Ascending aorta (tissue), 2 donors: ENCODE data around the gene HIVEP3. TPM values are rescaled to one million over a fixed set of nuclear protein-coding genes. Genes with fewer than 3 reads are reported as not detected.

Experiments
- DNase-seq, 2 donors: peaks; one replicate each; pipeline ENCODE4 v3.0.0-alpha.2; 2019; ENCODE audit warnings: low spot score in 2 of 2
- H3K27ac ChIP-seq, 2 donors: fragments of 200-600 bp; sonication (generic); one replicate each; pipeline ENCODE4 v1.5.1; 2016 to 2017; ENCODE audit warnings: mild to moderate bottlenecking in 1 of 2
- H3K27me3 ChIP-seq: fragments of 200-600 bp; sonication (generic); one replicate; pipeline ENCODE4 v1.5.1; 2017
- H3K36me3 ChIP-seq, 2 donors: fragments of 200-600 bp; sonication (generic); one replicate each; pipeline ENCODE4 v1.5.1; 2016
- H3K4me1 ChIP-seq, 2 donors: fragments of 200-600 bp; sonication (generic); one replicate each; pipeline ENCODE4 v1.5.1; 2016 to 2017; ENCODE audit warnings: mild to moderate bottlenecking in 1 of 2
- H3K4me3 ChIP-seq, 2 donors: fragments of 200-600 bp; sonication (generic); one replicate each; pipeline ENCODE4 v1.5.1; 2016 to 2017; ENCODE audit warnings: mild to moderate bottlenecking in 1 of 2
- H3K9me3 ChIP-seq, 2 donors: fragments of 200-600 bp; sonication (generic); one replicate each; pipeline ENCODE4 v1.5.1; 2016
- intact Hi-C: fragments of 100-400 bp; cut with DNase I; formaldehyde crosslinking; loops from one replicate; pipeline ENCODE4 v1.15.1; 2023
- total RNA-seq: library from RNA; depleted of rRNA; stranded (reverse); fragments of >200 nt; gene quantifications from one replicate; pipeline ENCODE4 v1.1.0, GENCODE V29; 2016
- TF ChIP-seq, protein P1 (sequence below), 3 experiments: fragments of 200-600 bp in 2 of 3; fragments of 450-650 bp in 1 of 3; sonication (generic) in 2 of 3; IDR thresholded peaks; one replicate each; pipeline ENCODE4 v1.5.1; 2016 to 2019; ENCODE audit warnings: antibody characterized with exemption in 3 of 3, mild to moderate bottlenecking in 1 of 3, moderate library complexity in 1 of 3

HIVEP3 gene
- total RNA-seq, 1 donor from 2014 or later, result 0.32 TPM

- DNase-seq, result no peak
- intact Hi-C loops, result no loop called here
Measured at GRCh38 chr1:41830726-41831125, 88.0 kb downstream of the HIVEP3 start.

GRCh38 chr1:41827991-41828570 is 90.6 kb downstream of the HIVEP3 start:
- no peak for DNase-seq
- Histone ChIP-seq H3K27me3 (no peaks in the 10 kb centered on the region), H3K36me3 (no peaks in the 10 kb centered on the region), H3K4me3 (no peak overlapping the region), H3K9me3 (no peaks in the 10 kb centered on the region), H3K27ac (no peak overlapping the region), H3K4me1 (peaks cover 3 to 24% of the 10 kb centered on the region in 2 donors)
- intact Hi-C loops, result no loop called here
- TF ChIP-seq, protein P1, sequence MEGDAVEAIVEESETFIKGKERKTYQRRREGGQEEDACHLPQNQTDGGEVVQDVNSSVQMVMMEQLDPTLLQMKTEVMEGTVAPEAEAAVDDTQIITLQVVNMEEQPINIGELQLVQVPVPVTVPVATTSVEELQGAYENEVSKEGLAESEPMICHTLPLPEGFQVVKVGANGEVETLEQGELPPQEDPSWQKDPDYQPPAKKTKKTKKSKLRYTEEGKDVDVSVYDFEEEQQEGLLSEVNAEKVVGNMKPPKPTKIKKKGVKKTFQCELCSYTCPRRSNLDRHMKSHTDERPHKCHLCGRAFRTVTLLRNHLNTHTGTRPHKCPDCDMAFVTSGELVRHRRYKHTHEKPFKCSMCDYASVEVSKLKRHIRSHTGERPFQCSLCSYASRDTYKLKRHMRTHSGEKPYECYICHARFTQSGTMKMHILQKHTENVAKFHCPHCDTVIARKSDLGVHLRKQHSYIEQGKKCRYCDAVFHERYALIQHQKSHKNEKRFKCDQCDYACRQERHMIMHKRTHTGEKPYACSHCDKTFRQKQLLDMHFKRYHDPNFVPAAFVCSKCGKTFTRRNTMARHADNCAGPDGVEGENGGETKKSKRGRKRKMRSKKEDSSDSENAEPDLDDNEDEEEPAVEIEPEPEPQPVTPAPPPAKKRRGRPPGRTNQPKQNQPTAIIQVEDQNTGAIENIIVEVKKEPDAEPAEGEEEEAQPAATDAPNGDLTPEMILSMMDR (IDR thresholded peaks at IDR 0.05), result no peak

More at GRCh38 chr1:41830726-41831125, 88.0 kb downstream of the HIVEP3 start:
- no peaks in the 10 kb centered on the region for H3K27me3 ChIP-seq
- H3K4me3 ChIP-seq, result no peak overlapping the region
- no peaks in the 10 kb centered on the region for H3K9me3 ChIP-seq
- no peak overlapping the region for H3K27ac ChIP-seq
- TF ChIP-seq, protein P1 (IDR thresholded peaks at IDR 0.05), result no peak
- peaks cover 3 to 8% of the 10 kb centered on the region in 2 donors for H3K4me1 ChIP-seq
- H3K36me3 ChIP-seq, result no peaks in the 10 kb centered on the region

DNA sequence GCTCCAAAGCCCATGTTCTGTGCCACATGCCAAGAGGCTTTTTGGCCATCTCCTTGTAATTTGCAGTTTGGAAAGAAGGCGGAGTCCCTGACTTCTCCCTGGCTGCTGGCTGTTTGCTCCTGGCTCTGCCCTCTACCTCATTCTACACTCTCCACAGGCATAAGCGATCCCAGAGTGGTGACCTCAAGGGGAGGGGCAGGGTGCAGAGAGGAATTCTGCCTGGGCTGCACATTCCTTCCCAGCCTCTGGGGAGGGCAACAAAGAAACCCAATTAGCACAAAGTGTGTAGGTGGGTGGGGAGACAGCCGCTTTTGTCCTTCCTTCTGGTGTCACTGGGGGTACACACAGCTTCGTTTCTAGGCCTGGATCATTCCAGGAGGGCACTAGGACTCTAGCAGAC is 95.3 kb downstream of the HIVEP3 start:
- intact Hi-C loops, result no loop called here
- Histone ChIP-seq H3K27ac (peak overlapping the region in 1 of 2 donors; percentile 55), H3K27me3 (no peaks in the 10 kb centered on the region), H3K9me3 (no peaks in the 10 kb centered on the region), H3K4me3 (no peak overlapping the region), H3K4me1 (peaks cover 3 to 21% of the 10 kb centered on the region in 2 donors), H3K36me3 (no peaks in the 10 kb centered on the region)
- DNase-seq, result no peak
- TF ChIP-seq, protein P1 (IDR thresholded peaks at IDR 0.05), result no peak

- Histone ChIP-seq H3K36me3 (no peaks in the 10 kb centered on the region), H3K27me3 (no peaks in the 10 kb centered on the region), H3K4me1 (peaks cover under 1 to 18% of the 10 kb centered on the region in 2 donors), H3K27ac (no peak overlapping the region), H3K4me3 (no peak overlapping the region), H3K9me3 (no peaks in the 10 kb centered on the region)
- no peak for DNase-seq
- intact Hi-C loops, result no loop called here
- TF ChIP-seq, protein P1 (IDR thresholded peaks at IDR 0.05), result no peak
Measured at GRCh38 chr1:41822866-41823265, 95.9 kb downstream of the HIVEP3 start.

DNA sequence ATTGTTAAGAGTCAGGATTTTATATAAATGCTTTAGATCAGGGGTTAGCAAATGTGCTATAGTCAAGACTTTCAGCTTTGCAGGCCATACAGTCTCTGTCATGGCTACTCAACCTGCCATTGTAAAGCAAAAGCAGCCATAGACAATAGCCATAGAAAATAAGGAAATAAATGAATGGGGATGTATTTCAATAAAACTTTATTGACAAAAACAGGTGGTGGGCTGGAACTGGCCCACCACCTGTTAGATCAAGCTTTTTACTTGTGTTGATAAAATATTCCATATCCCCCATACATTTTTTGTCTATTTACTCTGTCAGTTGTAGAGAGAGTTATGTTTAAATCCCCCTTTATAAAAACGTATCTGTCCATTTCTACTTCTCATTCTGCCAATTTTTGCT is 98.9 kb downstream of the HIVEP3 start:
- TF ChIP-seq, protein P1 (IDR thresholded peaks at IDR 0.05), result no peak
- H3K4me3 ChIP-seq, result no peak overlapping the region
- H3K27me3 ChIP-seq, result no peaks in the 10 kb centered on the region
- intact Hi-C loops, result no loop called here
- no peaks in the 10 kb centered on the region for H3K36me3 ChIP-seq
- H3K4me1 ChIP-seq, result peaks cover 0 to 16% of the 10 kb centered on the region in 2 donors
- no peak for DNase-seq
- H3K27ac ChIP-seq, result no peak overlapping the region
- no peaks in the 10 kb centered on the region for H3K9me3 ChIP-seq

DNA sequence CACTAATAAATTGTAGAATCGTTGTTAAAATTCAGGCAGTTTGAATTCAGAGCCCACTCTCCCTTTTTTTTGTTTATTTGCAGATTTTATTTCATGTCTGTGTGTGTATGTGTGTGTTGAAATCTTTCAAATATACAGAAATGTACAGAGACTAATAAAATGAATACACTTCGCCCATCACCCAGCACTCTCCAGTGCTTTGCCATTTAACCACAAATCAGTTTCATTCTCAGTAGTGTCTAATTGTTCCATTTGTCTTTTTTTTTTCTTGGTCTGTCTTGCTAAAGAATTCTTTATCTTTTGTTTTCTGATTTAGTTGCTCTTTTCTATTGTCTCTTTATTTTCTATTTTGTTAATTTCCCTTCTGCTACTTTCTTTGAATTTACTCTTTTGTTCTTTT is 99.7 kb downstream of the HIVEP3 start:
- Histone ChIP-seq H3K27ac (no peak overlapping the region), H3K36me3 (no peaks in the 10 kb centered on the region), H3K9me3 (no peaks in the 10 kb centered on the region), H3K4me1 (peaks cover 0 to 11% of the 10 kb centered on the region in 2 donors), H3K27me3 (no peaks in the 10 kb centered on the region), H3K4me3 (no peak overlapping the region)
- no peak for DNase-seq
- TF ChIP-seq, protein P1 (IDR thresholded peaks at IDR 0.05), result no peak
- intact Hi-C loops, result no loop called here
